GM12878 (cell line): ENCODE results near the gene BZW1. TPM values are rescaled to one million over a fixed set of nuclear protein-coding genes. Genes with fewer than 3 reads are reported as not detected.

Experiments used
- ATAC-seq: fragments of 200-7000 bp; cut with Tn5 transposase; 3 replicates; pipeline ENCODE4 v1.9.1; 2020; ENCODE audit warnings: mild to moderate bottlenecking, moderate library complexity
- BruUV-seq: library from RNA; stranded (reverse); fragments of 400-500 nt; replicated peaks from 2 replicates; lab custom pipeline; 2021; lab: Mats Ljungman, UMichigan
- CTCF ChIA-PET: fragments of 300-600 bp; sonication (Branson Sonifier 250); formaldehyde crosslinking; extraction: SDS; loops from one replicate; lab custom pipeline; 2021; ENCODE audit warnings: inconsistent platforms; lab: Yijun Ruan, JAX
- POLR2A ChIA-PET: fragments of 350-600 bp; formaldehyde crosslinking; extraction: SDS; loops from one replicate; lab custom pipeline; 2021; ENCODE audit warnings: inconsistent platforms; lab: Charles Lee
- RAD21 ChIA-PET: fragments of 300-600 bp; sonication (Branson Sonifier 250); formaldehyde crosslinking; loops from one replicate; lab custom pipeline; 2023; ENCODE audit warnings: antibody characterized with exemption; ENCODE audit not compliant: unreplicated experiment; lab: Charles Lee
- SMC1A ChIA-PET: fragments of 300-600 bp; sonication (Branson Sonifier 250); formaldehyde crosslinking; loops from one replicate; lab custom pipeline; 2023; ENCODE audit not compliant: unreplicated experiment, uncharacterized antibody; lab: Charles Lee
- DNase-seq: peaks from one replicate; pipeline ENCODE4 v3.0.0-alpha.2; 2011; ENCODE audit warnings: low read depth, low spot score
- FAIRE-seq: peaks from 3 replicates; lab custom pipeline; 2011; peaks lifted over from hg19 to GRCh38; lab: Jason Lieb, UNC
- H2AFZ ChIP-seq: 2 replicates; pipeline ENCODE4 v1.6.0; 2011; ENCODE audit warnings: low read depth, low read length, control low read depth; ENCODE audit not compliant: control insufficient read depth
- H3K27ac ChIP-seq: 2 replicates; pipeline ENCODE4 v1.5.1; 2011; ENCODE audit warnings: control low read depth; ENCODE audit not compliant: control insufficient read depth, insufficient read depth
- H3K27me3 ChIP-seq, 2 experiments: replicated peaks in 1 of 2; 2 replicates each; pipeline versions ENCODE4 v1.6.0 to v1.6.1; 2011; ENCODE audit warnings: low read length in 1 of 2; ENCODE audit not compliant: control insufficient read depth in 2 of 2, insufficient read depth in 2 of 2
- H3K36me3 ChIP-seq, 2 experiments: 2 replicates each; pipeline ENCODE4 v1.5.1; 2011; ENCODE audit warnings: low read length in 1 of 2; ENCODE audit not compliant: control insufficient read depth in 2 of 2, insufficient read depth in 2 of 2
- H3K4me1 ChIP-seq: 2 replicates; pipeline ENCODE4 v1.6.1; 2011; ENCODE audit warnings: mild to moderate bottlenecking, low read length, moderate library complexity, mixed read lengths; ENCODE audit not compliant: control insufficient read depth, insufficient read depth
- H3K4me2 ChIP-seq: 2 replicates; pipeline ENCODE4 v1.6.0; 2011; ENCODE audit warnings: control low read depth; ENCODE audit not compliant: control insufficient read depth, insufficient read depth
- H3K4me3 ChIP-seq: fragments of 200-600 bp; sonication (generic); 2 replicates; pipeline ENCODE4 v1.5.1; 2016
- H3K79me2 ChIP-seq: 2 replicates; pipeline ENCODE4 v1.6.0; 2011; ENCODE audit warnings: low read length; ENCODE audit not compliant: control insufficient read depth, insufficient read depth
- H3K9ac ChIP-seq: 2 replicates; pipeline ENCODE4 v1.8.0; 2011; ENCODE audit warnings: low read length, control low read depth, mixed read lengths; ENCODE audit not compliant: control insufficient read depth, insufficient read depth
- H3K9me3 ChIP-seq: replicated peaks from 3 replicates; pipeline ENCODE4 v1.5.1; 2011; ENCODE audit warnings: mild to moderate bottlenecking, low read length; ENCODE audit not compliant: control insufficient read depth, insufficient read depth
- H4K20me1 ChIP-seq: 2 replicates; pipeline ENCODE4 v1.6.0; 2011; ENCODE audit not compliant: control insufficient read depth, insufficient read depth
- BMI1 ChIP-seq: fragments of 450-650 bp; IDR thresholded peaks from 2 replicates; pipeline ENCODE4 v1.6.1; 2016; ENCODE audit warnings: mild to moderate bottlenecking, moderate library complexity, borderline replicate concordance
- CHD4 ChIP-seq: fragments of 200-600 bp; sonication (generic); IDR thresholded peaks from 2 replicates; pipeline ENCODE4 v1.6.1; 2016; ENCODE audit warnings: mild to moderate bottlenecking
- CREM ChIP-seq: IDR thresholded peaks from 2 replicates; pipeline ENCODE4 v1.6.1; 2014; ENCODE audit warnings: antibody characterized with exemption, low read depth
- FOXK2 ChIP-seq: fragments of 450-650 bp; IDR thresholded peaks from 2 replicates; pipeline ENCODE4 v1.6.1; 2017; ENCODE audit warnings: mild to moderate bottlenecking, moderate library complexity
- KAT2A ChIP-seq: conservative IDR thresholded peaks from 2 replicates; pipeline ENCODE4 v1.6.1; 2011; ENCODE audit warnings: low read depth, low read length; ENCODE audit not compliant: control insufficient read depth
- MYB ChIP-seq: fragments of 150-350 bp; IDR thresholded peaks from 2 replicates; pipeline ENCODE4 v1.6.1; 2014; ENCODE audit warnings: mild to moderate bottlenecking, low read depth, low read length, borderline replicate concordance
- NR2C1 ChIP-seq: fragments of 450-650 bp; IDR thresholded peaks from 2 replicates; pipeline ENCODE4 v1.6.1; 2017; ENCODE audit warnings: antibody characterized with exemption, mild to moderate bottlenecking, moderate library complexity
- NR2F1 ChIP-seq: fragments of 450-650 bp; conservative IDR thresholded peaks from 2 replicates; pipeline ENCODE4 v1.6.1; 2017; ENCODE audit warnings: mild to moderate bottlenecking
- PAX5 ChIP-seq: IDR thresholded peaks from 2 replicates; pipeline ENCODE4 v1.6.1; 2011; ENCODE audit warnings: low read depth, low read length, borderline replicate concordance
- RAD21 ChIP-seq: IDR thresholded peaks from 2 replicates; pipeline ENCODE4 v1.6.1; 2011; ENCODE audit warnings: mild to moderate bottlenecking, low read depth, low read length, moderate library complexity; ENCODE audit not compliant: insufficient read depth
- SIN3A ChIP-seq: IDR thresholded peaks from 2 replicates; pipeline ENCODE4 v1.6.1; 2012; ENCODE audit warnings: low read depth, low read length, improper control_type of control experiment
- SMAD1 ChIP-seq: fragments of 450-650 bp; IDR thresholded peaks from 2 replicates; pipeline ENCODE4 v1.6.1; 2018; ENCODE audit warnings: mild to moderate bottlenecking, low read depth; ENCODE audit not compliant: partially characterized antibody
- SREBF2 ChIP-seq: IDR thresholded peaks from 2 replicates; pipeline ENCODE4 v1.6.1; 2012; ENCODE audit warnings: mild to moderate bottlenecking, low read length
- ZNF207 ChIP-seq: fragments of 450-650 bp; IDR thresholded peaks from 2 replicates; pipeline ENCODE4 v1.6.1; 2014; ENCODE audit warnings: antibody characterized with exemption, mild to moderate bottlenecking, borderline replicate concordance
- WGBS: methylation state at CpG from one replicate; pipeline ENCODE4 v1.1.6; 2016; ENCODE audit warnings: low lambda C conversion rate; ENCODE audit not compliant: insufficient replicate concordance, insufficient coverage; ENCODE audit errors: missing lambda C conversion rate; 5-methylcytosine and 5-hydroxymethylcytosine counted together
- in situ Hi-C: fragments of 300-500 bp; cut with MboI; formaldehyde crosslinking; loops from 9 replicates; pipeline ENCODE4 v1.14.3; 2018; ENCODE audit warnings: mixed read lengths
- intact Hi-C: fragments of 100-400 bp; cut with micrococcal nuclease; formaldehyde crosslinking; loops from one replicate; pipeline ENCODE4 v1.14.2; 2022; ENCODE audit not compliant: unreplicated experiment
- polyA plus RNA-seq, 11 experiments: library from polyadenylated mRNA; depleted of rRNA in 4 of 11; unstranded in 6 of 11; stranded (reverse) in 5 of 11; fragments of >200 nt; fragmentation: Nextera tagmentation in 4 of 11; fragmentation: Illumina TruSeq in 1 of 11; extraction: Ambion mirVana in 4 of 11; extraction: Trizol in 1 of 11; gene quantifications; 1 replicate in 1 of 11; 2 replicates in 10 of 11; pipeline versions ENCODE4 v1.2.1 to v1.2.3, GENCODE V29; 2011 to 2016; ENCODE audit warnings: inconsistent platforms in 2 of 11, missing spikeins in 2 of 11, low read depth in 1 of 11
- total RNA-seq, 4 experiments: library from RNA; depleted of rRNA in 3 of 4; stranded (reverse); fragments of >200 nt in 3 of 4; fragmentation: Illumina TruSeq in 1 of 4; extraction: Trizol in 1 of 4; gene quantifications; 2 replicates each; pipeline versions ENCODE4 v1.2.1 to v1.2.3, GENCODE V29; 2013 to 2021
- TF ChIP-seq, protein P1 (sequence below): fragments of 450-650 bp; IDR thresholded peaks from 2 replicates; pipeline ENCODE4 v1.6.1; 2017; ENCODE audit warnings: low read depth, mild to moderate bottlenecking, moderate library complexity

Gene BZW1
- total and polyA plus RNA-seq, 10 of the 15 experiments (the other 5 are each of a cell fraction or from before 2014, with no cell fraction given) = 186 to 349 (median 269) TPM

DNA sequence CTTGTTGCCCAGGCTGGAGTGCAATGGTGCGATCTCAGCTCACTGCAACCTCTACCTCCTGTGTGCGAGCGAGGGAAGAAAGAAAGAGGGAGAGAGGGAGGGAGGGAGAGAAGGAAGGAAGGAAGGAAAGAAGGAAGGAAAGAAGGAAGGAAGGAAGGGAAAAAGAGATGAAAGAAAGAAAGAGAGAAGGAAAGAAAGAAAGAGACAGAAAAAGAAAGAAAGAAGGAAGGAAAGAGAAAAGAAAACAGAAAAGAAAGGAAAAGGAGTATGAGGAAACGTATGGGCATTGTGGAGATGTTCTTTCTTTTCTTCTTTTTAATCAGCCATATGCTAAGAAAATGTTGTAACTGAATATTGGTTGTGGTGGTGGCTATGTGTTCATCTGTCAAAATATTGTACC is 36.2 kb downstream of the BZW1 start:
- Histone ChIP-seq H2AFZ (no peak overlapping the region), H3K27ac (no peak overlapping the region), H3K9me3 (no peaks in the 10 kb centered on the region), H3K79me2 (no peaks in the 10 kb centered on the region), H3K4me3 (no peak overlapping the region), H3K4me2 (no peak overlapping the region), H3K4me1 (no peaks in the 10 kb centered on the region), H3K36me3 (peaks cover 10 to 13% of the 10 kb centered on the region in 2 experiments), H3K9ac (no peak overlapping the region), H4K20me1 (no peaks in the 10 kb centered on the region), H3K27me3 (no peaks in the 10 kb centered on the region)
- ChIA-PET POLR2A (interaction anchor here (0.7 kb wide), 1 partner anchor 578 kb away, joined by 5 read pairs; no protein-coding TSS in a partner anchor), RAD21 (interaction anchor here (0.7 to 1.2 kb wide), 2 partner anchors 10 to 392 kb away, joined by 3 to 4 read pairs; no protein-coding TSS in a partner anchor), CTCF (interaction anchor here (2.0 kb wide), 1 partner anchor 29 kb away, joined by 6 read pairs; no protein-coding TSS in a partner anchor), SMC1A (interaction anchor here (0.6 to 1.6 kb wide), 5 partner anchors 15 to 133 kb away, joined by 3 to 5 read pairs (median 4); partner anchors contain the start of gene CLK1)
- DNase-seq = no peak
- ATAC-seq = no peak
- WGBS = 75% methylated on average over 4 of the region's 4 CpGs
- intact Hi-C loops (no loop called here), in situ Hi-C loops (no loop called here)
- no peak for FAIRE-seq
- no TSS peak for BruUV-seq
- TF ChIP-seq MYB = no peak
- no peak for TF ChIP-seq SREBF2
- no peak for TF ChIP-seq PAX5
- no peak for TF ChIP-seq ZNF207
- TF ChIP-seq BMI1 = no peak
- no peak for TF ChIP-seq CREM
- no peak for TF ChIP-seq FOXK2
- TF ChIP-seq SMAD1 = no peak
- TF ChIP-seq NR2C1 = no peak
- no peak for TF ChIP-seq RAD21
- TF ChIP-seq NR2F1 = no peak
- TF ChIP-seq KAT2A = no peak
- TF ChIP-seq CHD4 = no peak
- TF ChIP-seq, protein P1, sequence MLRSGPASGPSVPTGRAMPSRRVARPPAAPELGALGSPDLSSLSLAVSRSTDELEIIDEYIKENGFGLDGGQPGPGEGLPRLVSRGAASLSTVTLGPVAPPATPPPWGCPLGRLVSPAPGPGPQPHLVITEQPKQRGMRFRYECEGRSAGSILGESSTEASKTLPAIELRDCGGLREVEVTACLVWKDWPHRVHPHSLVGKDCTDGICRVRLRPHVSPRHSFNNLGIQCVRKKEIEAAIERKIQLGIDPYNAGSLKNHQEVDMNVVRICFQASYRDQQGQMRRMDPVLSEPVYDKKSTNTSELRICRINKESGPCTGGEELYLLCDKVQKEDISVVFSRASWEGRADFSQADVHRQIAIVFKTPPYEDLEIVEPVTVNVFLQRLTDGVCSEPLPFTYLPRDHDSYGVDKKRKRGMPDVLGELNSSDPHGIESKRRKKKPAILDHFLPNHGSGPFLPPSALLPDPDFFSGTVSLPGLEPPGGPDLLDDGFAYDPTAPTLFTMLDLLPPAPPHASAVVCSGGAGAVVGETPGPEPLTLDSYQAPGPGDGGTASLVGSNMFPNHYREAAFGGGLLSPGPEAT = no peak
- no peak for TF ChIP-seq SIN3A
